Skin of body (tissue), 2 donors: ENCODE data around the gene UBXN10. TPM values are rescaled to one million over a fixed set of nuclear protein-coding genes. Genes with fewer than 3 reads are reported as not detected.

Source experiments
- DNase-seq: peaks from one replicate; lab custom pipeline; 2025; lab: John Stamatoyannopoulos, UW
- total RNA-seq: library from RNA; depleted of rRNA; stranded (reverse); fragments of >200 nt; gene quantifications from one replicate; pipeline ENCODE4 v1.2.3, GENCODE V29; 2014

Gene UBXN10
- total RNA-seq: 1.6 TPM

DNA sequence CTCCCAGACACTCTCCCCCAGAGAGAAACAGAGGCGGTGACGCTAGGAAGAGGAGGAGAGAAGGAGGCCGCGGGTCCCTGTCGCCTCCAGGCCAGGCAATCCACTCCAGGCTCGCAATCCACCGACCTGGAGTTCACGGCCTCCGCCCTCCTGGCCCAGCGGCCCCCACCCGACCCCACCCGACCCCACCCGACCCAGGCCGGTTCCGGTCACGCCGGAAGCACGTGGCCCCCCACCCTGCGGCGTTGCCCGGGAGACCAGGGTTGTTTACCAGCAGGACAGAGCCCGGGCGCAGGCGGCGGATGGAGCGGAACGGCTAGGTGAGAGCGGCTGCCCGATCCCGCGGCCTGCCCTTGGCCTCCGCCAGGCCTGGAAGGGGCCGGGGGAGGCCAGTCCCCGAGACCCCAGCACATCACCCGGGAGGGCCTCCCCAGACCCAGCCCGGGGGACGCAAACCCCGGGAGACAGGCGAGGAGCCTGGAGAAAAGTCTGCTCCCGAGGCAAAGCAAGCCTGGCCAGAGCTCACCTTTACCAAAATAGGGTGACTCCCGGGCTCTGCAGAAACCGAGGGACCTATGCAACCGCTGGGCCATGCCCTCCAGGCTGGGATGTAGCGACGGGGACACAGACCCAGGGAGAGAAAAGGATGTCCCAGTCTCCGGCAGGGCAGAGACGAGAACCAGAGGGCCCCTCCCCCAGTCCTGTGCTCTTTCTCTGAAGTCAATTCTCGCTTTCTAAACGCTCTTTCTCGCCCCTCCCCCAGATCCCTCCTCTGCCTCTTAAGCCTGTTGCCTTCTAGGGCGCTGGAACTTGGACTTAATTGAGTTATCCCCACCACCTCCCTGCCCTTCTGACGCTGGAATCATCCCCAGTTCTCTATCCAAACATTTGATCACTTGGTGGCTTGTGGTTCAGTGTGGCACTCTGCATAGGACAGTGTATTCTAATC, at the start of gene UBXN10, which contains the start of gene PLA2G2C:
Gene UBXN10 (plus strand): TSS at position 263 of the 949 bp plus-strand sequence. CDS start 4,466 bp downstream, outside the sequence.
Gene PLA2G2C (minus strand): TSS at position 685 of the 949 bp plus-strand sequence. CDS start 9,155 bp downstream, outside the sequence.
- no peak for DNase-seq

- DNase-seq: no peak
Observed at GRCh38 chr1:20136249-20136648, 49.6 kb upstream of the UBXN10 start.

- DNase-seq: no peak
Observed at GRCh38 chr1:20137055-20137454, 48.8 kb upstream of the UBXN10 start.

DNA sequence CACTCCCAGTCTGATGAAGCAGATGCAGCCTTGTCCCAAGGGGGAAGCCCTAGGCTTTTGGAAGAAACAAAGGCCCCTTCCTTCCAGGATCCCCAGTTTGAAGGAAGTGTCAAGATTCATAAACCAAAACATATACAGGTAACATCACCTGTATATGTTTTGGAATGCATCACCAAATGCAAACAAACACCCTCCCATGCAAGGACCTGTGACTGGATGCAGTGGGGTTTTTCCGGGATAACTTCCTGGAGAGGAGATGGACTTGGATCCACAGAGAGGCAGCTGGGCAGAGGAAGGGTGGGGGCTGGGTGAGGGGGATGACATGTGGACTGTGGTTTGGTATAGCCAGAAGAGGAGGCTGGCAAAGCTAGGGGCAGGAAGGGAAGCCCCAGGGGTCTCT, 48.3 kb upstream of the UBXN10 start:
- no peak for DNase-seq

DNA sequence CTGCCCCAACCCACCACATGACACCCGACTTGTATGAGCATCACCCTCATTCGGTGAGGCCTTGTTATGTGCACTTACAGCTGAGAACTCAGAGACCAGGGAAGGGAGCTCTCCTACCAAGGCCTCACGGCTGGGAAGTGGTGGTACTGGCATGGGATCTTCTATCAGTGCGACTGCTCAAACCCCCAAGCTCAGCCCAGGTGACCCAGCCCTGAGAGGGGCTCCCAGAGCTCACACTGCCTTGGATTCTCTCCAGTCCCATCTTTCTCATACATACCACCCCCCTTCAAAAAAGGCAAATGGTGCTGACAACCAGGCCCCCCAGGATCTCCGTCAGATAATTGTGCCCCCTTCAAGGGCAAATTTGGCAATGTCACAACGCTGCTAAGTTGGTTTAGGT, 47.5 kb upstream of the UBXN10 start:
- DNase-seq: no peak

- no peak for DNase-seq
Observed at GRCh38 chr1:20138961-20139550, 46.8 kb upstream of the UBXN10 start, which contains the start of gene PLA2G2F. Gene PLA2G2F (plus strand): TSS chr1:20139323. CDS start chr1:20139428, 105 bp downstream.

GRCh38 chr1:20139776-20140612, 45.9 kb upstream of the UBXN10 start:
- no peak for DNase-seq

DNA sequence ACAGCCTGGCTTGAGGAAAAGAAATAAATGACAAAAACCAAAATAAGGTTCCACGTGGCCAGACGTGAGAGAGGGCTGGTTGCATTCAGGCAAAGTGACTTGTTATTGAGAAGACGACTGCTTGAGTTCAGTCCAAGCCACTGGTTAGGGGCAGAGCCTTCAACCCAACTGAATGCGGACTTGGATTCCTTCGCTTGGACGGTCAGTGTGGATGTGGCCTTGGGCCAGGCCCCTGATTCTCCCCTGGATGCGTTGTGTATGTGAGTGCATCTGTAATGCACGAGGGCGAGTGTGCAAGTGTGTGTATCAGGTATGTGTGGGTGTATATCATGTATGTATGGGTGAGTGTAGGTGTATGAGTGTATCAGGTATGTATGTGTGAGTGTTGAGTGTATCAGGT, 44.9 kb upstream of the UBXN10 start:
- DNase-seq: no peak

DNA sequence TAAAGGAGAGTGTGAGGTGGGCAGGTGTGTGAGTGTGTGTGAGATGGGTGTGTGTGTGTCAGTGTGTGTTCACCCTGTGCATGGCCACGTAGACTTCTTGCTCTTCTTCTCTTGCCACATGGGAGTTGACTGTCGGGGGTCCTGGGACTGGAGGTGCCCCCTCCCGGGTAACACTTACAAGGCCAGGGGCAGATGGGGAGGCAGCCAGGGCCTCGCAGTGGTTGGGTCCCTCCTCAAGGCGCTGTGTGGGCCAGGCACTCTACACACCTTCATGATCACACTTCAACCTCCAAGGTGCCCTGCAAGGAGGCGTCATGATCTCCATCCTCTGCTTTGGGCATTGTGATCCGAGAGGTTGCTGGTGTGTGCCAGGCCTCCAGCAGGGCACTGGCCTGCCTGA, 44.4 kb upstream of the UBXN10 start:
- no peak for DNase-seq

GRCh38 chr1:20142001-20142710, 43.7 kb upstream of the UBXN10 start:
- no peak for DNase-seq

GRCh38 chr1:20143318-20143717, 42.6 kb upstream of the UBXN10 start:
- no peak for DNase-seq

GRCh38 chr1:20143734-20144565, 41.9 kb upstream of the UBXN10 start:
- no peak for DNase-seq

DNA sequence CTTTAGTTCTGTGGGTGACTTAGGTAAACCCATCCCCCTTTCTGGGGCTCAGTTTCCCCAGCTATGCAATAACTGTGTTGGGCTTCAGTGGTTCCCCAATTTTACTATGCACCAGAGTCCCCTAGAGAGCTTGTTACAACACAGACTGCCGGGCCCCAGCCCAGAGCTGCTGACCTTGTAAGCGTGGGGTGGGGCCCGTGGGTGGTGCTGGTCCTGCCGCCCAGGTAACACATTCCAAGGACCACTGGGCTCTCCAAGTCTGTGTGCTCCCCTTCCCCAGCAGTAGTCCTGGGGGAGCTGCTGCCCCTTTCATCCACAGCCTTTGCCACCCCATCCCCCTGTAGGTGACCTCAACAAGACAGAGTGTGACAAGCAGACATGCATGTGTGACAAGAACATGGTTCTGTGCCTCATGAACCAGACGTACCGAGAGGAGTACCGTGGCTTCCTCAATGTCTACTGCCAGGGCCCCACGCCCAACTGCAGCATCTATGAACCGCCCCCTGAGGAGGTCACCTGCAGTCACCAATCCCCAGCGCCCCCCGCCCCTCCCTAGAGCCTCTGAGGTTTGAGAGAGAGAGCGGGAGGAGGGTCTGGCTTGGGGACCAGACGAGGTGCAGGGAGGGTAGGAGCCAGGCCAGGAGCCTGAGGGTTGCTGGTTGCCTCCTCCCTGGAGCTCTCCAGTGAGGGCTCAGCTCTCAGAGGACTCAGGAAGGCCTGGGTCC, 37.9 kb upstream of the UBXN10 start:
- DNase-seq: no peak

GRCh38 chr1:20148571-20149500, 37.1 kb upstream of the UBXN10 start:
- no peak for DNase-seq

DNA sequence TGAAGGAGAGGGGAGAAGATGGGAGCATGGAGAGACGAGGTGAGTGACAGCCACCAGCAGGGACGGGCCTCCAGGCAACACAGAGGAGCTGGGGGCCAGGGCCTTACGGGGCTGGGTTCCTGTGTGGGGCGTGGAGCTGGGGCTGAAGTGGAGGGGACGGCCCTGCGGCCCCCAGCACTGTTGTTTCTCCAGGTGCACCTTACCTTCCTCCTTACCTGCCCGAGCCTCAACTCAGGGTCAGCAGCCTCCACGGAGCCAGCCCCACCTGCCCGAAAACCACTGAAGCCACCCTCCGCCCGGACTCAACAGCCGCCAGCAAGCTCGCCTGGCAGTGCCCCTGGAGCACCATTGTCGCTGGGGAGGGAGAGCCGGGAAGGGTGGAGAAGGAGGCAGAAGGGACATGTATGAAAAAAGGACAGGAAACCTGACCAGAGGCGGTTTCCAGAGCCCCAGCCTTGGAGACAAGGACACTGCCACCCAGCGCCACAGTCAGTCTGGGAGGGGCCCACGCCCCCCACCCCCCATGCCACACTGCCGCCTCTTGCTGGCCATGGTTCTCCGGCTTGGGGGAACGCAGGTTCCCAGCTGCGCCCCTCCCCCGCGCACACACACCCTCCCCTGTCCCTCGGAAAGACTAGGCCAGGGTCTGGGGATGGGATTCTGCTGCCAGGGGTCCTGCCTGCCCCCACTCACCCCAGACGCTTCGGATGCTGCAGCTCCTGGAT, 36.1 kb upstream of the UBXN10 start:
- no peak for DNase-seq

DNA sequence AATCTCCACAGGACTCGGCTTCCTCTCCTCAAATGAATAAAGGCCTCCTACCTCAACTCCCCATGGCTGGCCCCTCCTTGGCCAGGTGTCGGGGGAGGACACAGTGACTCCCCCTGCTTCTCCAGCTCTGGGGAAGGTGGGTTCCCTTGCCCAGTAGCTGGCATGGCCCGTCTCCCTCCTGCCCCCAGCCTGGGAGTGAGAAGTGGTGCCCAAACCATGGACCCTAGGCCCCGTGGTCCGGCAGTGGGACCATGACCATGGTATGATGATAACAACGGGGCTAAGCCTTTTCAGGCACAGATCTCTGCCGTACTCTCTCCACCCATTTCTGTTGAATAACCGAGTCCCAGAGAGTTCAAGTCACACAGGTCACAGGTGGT, 35.6 kb upstream of the UBXN10 start:
- DNase-seq: no peak

- DNase-seq: no peak
Observed at GRCh38 chr1:20150969-20151368, 34.9 kb upstream of the UBXN10 start.
